HG02588 (cell line): ENCODE measurements around the gene EPHA8.

Source experiments
- ATAC-seq: cut with Tn5 transposase; IDR thresholded peaks from one replicate; pipeline ENCODE4 v1.9.1; 2021; ENCODE audit warnings: mild to moderate bottlenecking, moderate library complexity; ENCODE audit not compliant: unreplicated experiment

Gene EPHA8

GRCh38 chr1:22588899-22589422 lies 25.7 kb downstream of the EPHA8 start:
- no peak for ATAC-seq

GRCh38 chr1:22591576-22591975 lies 28.3 kb downstream of the EPHA8 start:
- no peak for ATAC-seq

GRCh38 chr1:22592051-22592450 lies 28.8 kb downstream of the EPHA8 start:
- no peak for ATAC-seq

GRCh38 chr1:22592919-22593790 lies 29.9 kb downstream of the EPHA8 start:
- ATAC-seq, result no peak

- no peak for ATAC-seq
Observed at GRCh38 chr1:22594396-22594795, 31.1 kb downstream of the EPHA8 start.

GRCh38 chr1:22595108-22595507 lies 31.8 kb downstream of the EPHA8 start:
- no peak for ATAC-seq

- no peak for ATAC-seq
Observed at GRCh38 chr1:22597301-22597965, 34.1 kb downstream of the EPHA8 start.

- ATAC-seq, result no peak
Observed at GRCh38 chr1:22597996-22598395, 34.7 kb downstream of the EPHA8 start.

- ATAC-seq, result no peak
Observed at GRCh38 chr1:22598736-22599135, 35.4 kb downstream of the EPHA8 start.

GRCh38 chr1:22600071-22600816 lies 37.0 kb downstream of the EPHA8 start:
- no peak for ATAC-seq

GRCh38 chr1:22600817-22601605 lies 37.7 kb downstream of the EPHA8 start:
- ATAC-seq, result no peak

GRCh38 chr1:22601610-22602009 lies 38.3 kb downstream of the EPHA8 start:
- no peak for ATAC-seq

- ATAC-seq, result no peak
Observed at GRCh38 chr1:22602060-22602740, 38.9 kb downstream of the EPHA8 start.

GRCh38 chr1:22606161-22606560 lies 42.9 kb downstream of the EPHA8 start:
- ATAC-seq, result no peak

- ATAC-seq, result no peak
Observed at GRCh38 chr1:22607154-22607553, 43.9 kb downstream of the EPHA8 start.

GRCh38 chr1:22608361-22608760 lies 45.1 kb downstream of the EPHA8 start:
- ATAC-seq, result no peak

GRCh38 chr1:22609291-22609690 lies 46.0 kb downstream of the EPHA8 start:
- no peak for ATAC-seq

GRCh38 chr1:22611530-22611947 lies 48.2 kb downstream of the EPHA8 start:
- no peak for ATAC-seq

GRCh38 chr1:22612671-22613571 lies 49.6 kb downstream of the EPHA8 start:
- ATAC-seq, result no peak
